ENCODE results near the gene TCP11L2.

TCP11L2 gene

GRCh38 chr12:106274012-106274411 lies 28.5 kb upstream of the TCP11L2 start:
- no peak for TF ChIP-seq CTCF (conservative IDR thresholded peaks at IDR 0.05; ENCODE audit: low read depth, low read length)
- Histone ChIP-seq H3K27ac (no peak overlapping the region), H3K9ac (no peak overlapping the region), H3K4me3 (IDR thresholded peaks at IDR 0.05; ENCODE audit: insufficient read depth, low read depth, low read length) (no peak overlapping the region), H3K27me3 (ENCODE audit: insufficient read depth, low read depth) (no peaks in the 10 kb centered on the region), H3K4me2 (no peak overlapping the region), H3K4me1 (ENCODE audit: low read depth, poor library complexity, severe bottlenecking) (peaks cover 7% of the 10 kb centered on the region), H2AFZ (ENCODE audit: low read depth) (no peak overlapping the region), H3K79me2 (ENCODE audit: insufficient read depth, low read depth) (no peaks in the 10 kb centered on the region), H4K20me1 (ENCODE audit: insufficient read depth) (no peaks in the 10 kb centered on the region), H3K36me3 (ENCODE audit: insufficient read depth) (no peaks in the 10 kb centered on the region)

GRCh38 chr12:106274575-106275121 lies 27.9 kb upstream of the TCP11L2 start:
- no peaks in the 10 kb centered on the region for H3K79me2 ChIP-seq (ENCODE audit: insufficient read depth, low read depth)
- no peak overlapping the region for H2AFZ ChIP-seq (ENCODE audit: low read depth)
- no peak overlapping the region for H3K4me2 ChIP-seq
- no peak overlapping the region for H3K27ac ChIP-seq
- H4K20me1 ChIP-seq (ENCODE audit: insufficient read depth), result no peaks in the 10 kb centered on the region
- no peak overlapping the region for H3K4me3 ChIP-seq (IDR thresholded peaks at IDR 0.05; ENCODE audit: insufficient read depth, low read depth, low read length)
- peaks cover 7% of the 10 kb centered on the region for H3K4me1 ChIP-seq (ENCODE audit: low read depth, poor library complexity, severe bottlenecking)
- H3K27me3 ChIP-seq (ENCODE audit: insufficient read depth, low read depth), result no peaks in the 10 kb centered on the region
- no peaks in the 10 kb centered on the region for H3K36me3 ChIP-seq (ENCODE audit: insufficient read depth)
- H3K9ac ChIP-seq, result no peak overlapping the region
- no peak for TF ChIP-seq CTCF (conservative IDR thresholded peaks at IDR 0.05; ENCODE audit: low read depth, low read length)

DNA sequence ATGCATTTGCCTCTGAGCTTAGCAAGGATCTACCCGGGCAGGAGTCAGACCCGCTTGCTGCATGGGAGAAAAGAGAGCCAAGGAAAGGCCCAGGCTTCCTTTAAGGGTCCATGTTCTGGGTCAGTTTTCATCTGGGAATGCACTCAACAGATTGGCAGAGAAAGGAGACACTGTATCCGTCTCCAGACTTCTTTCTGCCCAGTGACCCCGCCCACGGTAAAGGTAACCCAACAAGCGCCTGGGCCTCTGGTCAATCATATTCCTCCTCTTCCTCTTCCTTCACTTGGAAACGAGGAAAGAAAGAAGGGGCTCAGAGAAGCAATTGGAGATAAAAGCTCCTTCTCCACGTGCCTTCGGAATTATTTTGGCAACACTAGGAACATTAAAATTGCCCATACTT lies 27.1 kb upstream of the TCP11L2 start:
- H3K4me3 ChIP-seq (IDR thresholded peaks at IDR 0.05; ENCODE audit: insufficient read depth, low read depth, low read length), result no peak overlapping the region
- H3K9ac ChIP-seq, result no peak overlapping the region
- H3K4me1 ChIP-seq (ENCODE audit: low read depth, poor library complexity, severe bottlenecking), result peaks cover 7% of the 10 kb centered on the region
- no peak overlapping the region for H2AFZ ChIP-seq (ENCODE audit: low read depth)
- H3K4me2 ChIP-seq, result no peak overlapping the region
- H3K27ac ChIP-seq, result no peak overlapping the region
- H3K36me3 ChIP-seq (ENCODE audit: insufficient read depth), result no peaks in the 10 kb centered on the region
- H4K20me1 ChIP-seq (ENCODE audit: insufficient read depth), result no peaks in the 10 kb centered on the region
- no peaks in the 10 kb centered on the region for H3K27me3 ChIP-seq (ENCODE audit: insufficient read depth, low read depth)
- H3K79me2 ChIP-seq (ENCODE audit: insufficient read depth, low read depth), result no peaks in the 10 kb centered on the region
- TF ChIP-seq CTCF (conservative IDR thresholded peaks at IDR 0.05; ENCODE audit: low read depth, low read length), result no peak

DNA sequence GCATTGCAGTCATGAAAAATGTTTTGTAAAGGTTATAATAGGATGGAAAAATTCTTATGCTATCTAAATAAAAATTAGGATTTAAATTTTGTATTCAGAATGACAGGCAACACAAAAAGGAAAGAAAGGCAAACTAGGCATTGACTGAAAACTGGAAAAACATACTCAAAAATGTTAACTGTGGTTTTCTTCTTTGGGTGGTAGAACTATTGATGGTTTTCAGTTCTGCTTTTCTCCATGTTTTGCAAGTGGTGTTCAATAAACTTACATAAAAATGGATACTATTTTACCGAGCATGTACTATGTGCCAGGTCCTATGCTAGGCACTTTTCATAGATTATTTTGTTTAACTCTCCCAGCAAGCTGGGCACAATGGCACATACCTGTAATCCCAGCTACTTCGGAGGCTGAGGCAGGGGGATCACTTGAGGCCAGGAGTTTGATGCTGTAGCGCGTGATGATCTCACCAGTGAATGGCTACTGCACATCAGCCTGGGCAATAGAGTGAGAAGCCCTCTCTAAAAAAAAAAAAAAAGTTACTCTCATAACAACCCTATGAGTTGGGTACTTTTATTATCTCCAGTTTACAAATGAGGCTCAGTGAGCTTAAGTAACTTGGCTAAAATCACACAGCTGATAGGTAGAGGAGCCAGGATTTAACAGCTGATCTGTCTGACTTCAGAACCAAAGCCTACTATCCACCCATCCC lies 26.3 kb upstream of the TCP11L2 start:
- Histone ChIP-seq H3K4me3 (IDR thresholded peaks at IDR 0.05; ENCODE audit: insufficient read depth, low read depth, low read length) (no peak overlapping the region), H3K9ac (no peak overlapping the region), H3K4me1 (ENCODE audit: low read depth, poor library complexity, severe bottlenecking) (peaks cover 7% of the 10 kb centered on the region), H3K4me2 (no peak overlapping the region), H3K36me3 (ENCODE audit: insufficient read depth) (no peaks in the 10 kb centered on the region), H2AFZ (ENCODE audit: low read depth) (no peak overlapping the region), H3K79me2 (ENCODE audit: insufficient read depth, low read depth) (no peaks in the 10 kb centered on the region), H4K20me1 (ENCODE audit: insufficient read depth) (no peaks in the 10 kb centered on the region), H3K27ac (no peak overlapping the region), H3K27me3 (ENCODE audit: insufficient read depth, low read depth) (no peaks in the 10 kb centered on the region)
- no peak for TF ChIP-seq CTCF (conservative IDR thresholded peaks at IDR 0.05; ENCODE audit: low read depth, low read length)
